Mucosa of descending colon (tissue), 3 donors: ENCODE measurements around the gene CALCOCO1. TPM values are rescaled to one million over a fixed set of nuclear protein-coding genes. Genes with fewer than 3 reads are reported as not detected.

ENCODE experiments used
- ATAC-seq: fragments of 200-7000 bp; cut with Tn5 transposase; one replicate; pipeline ENCODE4 v1.9.1; 2020; ENCODE audit warnings: mild to moderate bottlenecking, moderate library complexity
- DNase-seq, 3 donors: peaks; one replicate each; pipeline ENCODE4 v3.0.0-alpha.2; 2020
- H3K36me3 ChIP-seq: fragments of 200-600 bp; one replicate; pipeline ENCODE4 v1.8.0; 2021; ENCODE audit warnings: low read depth, mild to moderate bottlenecking
- H3K4me1 ChIP-seq: fragments of 200-600 bp; one replicate; pipeline ENCODE4 v1.8.0; 2021; ENCODE audit warnings: low read depth, mild to moderate bottlenecking
- H3K4me3 ChIP-seq: fragments of 200-600 bp; one replicate; pipeline ENCODE4 v1.8.0; 2021; ENCODE audit warnings: mild to moderate bottlenecking
- H3K9me3 ChIP-seq: fragments of 200-600 bp; one replicate; pipeline ENCODE4 v1.8.0; 2021; ENCODE audit warnings: mild to moderate bottlenecking
- intact Hi-C, 2 donors: fragments of 100-400 bp; cut with DNase I in 1 of 2; cut with micrococcal nuclease in 1 of 2; formaldehyde crosslinking; loops; one replicate each; pipeline versions ENCODE4 v1.11.0 to v1.11.1; 2022; cut with DNase I, micrococcal nuclease
- total RNA-seq, 3 donors: library from RNA; stranded (reverse); fragmentation: NEBNext Ultra II Directional in 2 of 3; extraction: Animal tissue kit (Norgen Biotek cat#: 25700) in 2 of 3; gene quantifications; one replicate each; pipeline versions ENCODE4 v1.2.1 to v1.2.4, GENCODE V29; 2021 to 2023
- TF ChIP-seq, protein P1 (sequence below): fragments of 200-600 bp; IDR thresholded peaks from one replicate; pipeline ENCODE4 v1.8.0; 2022; ENCODE audit warnings: antibody characterized with exemption, mild to moderate bottlenecking
- donor health status: DM: no; HTN: no; CAD: no; lungs with moderate emphysema.
- donor health status: DM: no; HTN: no; CAD: no.
- donor health status: DM: no; HTN: yes; CAD: no.

CALCOCO1 gene
- total RNA-seq, 3 donors from 2014 or later: 62.2 to 235 (median 119) TPM

DNA sequence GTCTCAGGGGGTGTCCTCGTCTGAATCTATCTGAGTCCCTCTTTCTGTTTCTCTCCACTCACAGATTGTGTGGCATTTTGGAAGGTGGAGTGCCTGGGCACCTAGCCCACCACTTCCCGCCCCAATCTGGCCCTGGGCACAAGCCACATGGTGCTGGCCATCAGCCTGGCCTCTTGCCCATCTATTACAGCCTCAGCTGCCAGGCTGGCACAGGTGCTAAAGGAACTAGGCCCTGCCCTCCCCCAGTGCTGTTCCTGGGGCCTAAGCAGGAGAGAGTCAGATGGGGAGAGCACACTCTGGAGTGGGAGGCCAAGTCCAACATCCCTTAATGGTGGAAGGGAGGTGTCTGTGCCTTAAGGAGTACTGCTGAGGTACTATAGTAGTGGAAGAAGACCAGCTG is 8.3 kb upstream of the CALCOCO1 start:
- ATAC-seq (peak; percentile 14), DNase-seq (no peak)
- TF ChIP-seq, protein P1, sequence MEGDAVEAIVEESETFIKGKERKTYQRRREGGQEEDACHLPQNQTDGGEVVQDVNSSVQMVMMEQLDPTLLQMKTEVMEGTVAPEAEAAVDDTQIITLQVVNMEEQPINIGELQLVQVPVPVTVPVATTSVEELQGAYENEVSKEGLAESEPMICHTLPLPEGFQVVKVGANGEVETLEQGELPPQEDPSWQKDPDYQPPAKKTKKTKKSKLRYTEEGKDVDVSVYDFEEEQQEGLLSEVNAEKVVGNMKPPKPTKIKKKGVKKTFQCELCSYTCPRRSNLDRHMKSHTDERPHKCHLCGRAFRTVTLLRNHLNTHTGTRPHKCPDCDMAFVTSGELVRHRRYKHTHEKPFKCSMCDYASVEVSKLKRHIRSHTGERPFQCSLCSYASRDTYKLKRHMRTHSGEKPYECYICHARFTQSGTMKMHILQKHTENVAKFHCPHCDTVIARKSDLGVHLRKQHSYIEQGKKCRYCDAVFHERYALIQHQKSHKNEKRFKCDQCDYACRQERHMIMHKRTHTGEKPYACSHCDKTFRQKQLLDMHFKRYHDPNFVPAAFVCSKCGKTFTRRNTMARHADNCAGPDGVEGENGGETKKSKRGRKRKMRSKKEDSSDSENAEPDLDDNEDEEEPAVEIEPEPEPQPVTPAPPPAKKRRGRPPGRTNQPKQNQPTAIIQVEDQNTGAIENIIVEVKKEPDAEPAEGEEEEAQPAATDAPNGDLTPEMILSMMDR: no peak
- Histone ChIP-seq H3K36me3 (no peaks in the 10 kb centered on the region), H3K4me3 (no peak overlapping the region), H3K9me3 (no peaks in the 10 kb centered on the region), H3K4me1 (peaks cover 6% of the 10 kb centered on the region)
- intact Hi-C loops: no loop called here

DNA sequence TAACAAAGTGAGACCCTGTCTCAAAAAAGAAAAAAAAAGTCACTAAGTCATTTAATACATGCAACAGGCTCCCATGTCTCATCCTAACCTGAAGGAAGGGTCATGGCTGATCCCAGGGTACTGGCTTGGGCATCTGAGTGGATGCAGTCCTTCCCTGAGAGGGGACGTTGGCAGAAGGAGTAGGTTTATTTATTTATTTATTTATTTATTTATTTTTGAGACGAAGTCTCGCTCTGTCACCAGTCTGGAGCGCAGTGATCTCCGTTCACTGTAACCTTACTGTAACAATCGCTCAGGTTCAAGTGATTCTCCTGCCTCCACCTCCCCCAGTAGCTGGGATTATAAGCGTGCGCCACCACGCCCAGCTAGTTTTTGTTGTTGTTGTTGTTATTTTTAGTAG is 7.2 kb upstream of the CALCOCO1 start:
- Histone ChIP-seq H3K4me3 (no peak overlapping the region), H3K36me3 (no peaks in the 10 kb centered on the region), H3K9me3 (no peaks in the 10 kb centered on the region), H3K4me1 (peaks cover 1% of the 10 kb centered on the region)
- TF ChIP-seq, protein P1: no peak
- no peak for ATAC-seq
- intact Hi-C loops: no loop called here
- DNase-seq: no peak

- H3K36me3 ChIP-seq: no peaks in the 10 kb centered on the region
- TF ChIP-seq, protein P1: no peak
- no peak for ATAC-seq
- DNase-seq: no peak
- intact Hi-C loops: no loop called here
- no peaks in the 10 kb centered on the region for H3K9me3 ChIP-seq
- H3K4me3 ChIP-seq: no peak overlapping the region
- no peaks in the 10 kb centered on the region for H3K4me1 ChIP-seq
Measured at GRCh38 chr12:53733807-53734200, 6.6 kb upstream of the CALCOCO1 start.

DNA sequence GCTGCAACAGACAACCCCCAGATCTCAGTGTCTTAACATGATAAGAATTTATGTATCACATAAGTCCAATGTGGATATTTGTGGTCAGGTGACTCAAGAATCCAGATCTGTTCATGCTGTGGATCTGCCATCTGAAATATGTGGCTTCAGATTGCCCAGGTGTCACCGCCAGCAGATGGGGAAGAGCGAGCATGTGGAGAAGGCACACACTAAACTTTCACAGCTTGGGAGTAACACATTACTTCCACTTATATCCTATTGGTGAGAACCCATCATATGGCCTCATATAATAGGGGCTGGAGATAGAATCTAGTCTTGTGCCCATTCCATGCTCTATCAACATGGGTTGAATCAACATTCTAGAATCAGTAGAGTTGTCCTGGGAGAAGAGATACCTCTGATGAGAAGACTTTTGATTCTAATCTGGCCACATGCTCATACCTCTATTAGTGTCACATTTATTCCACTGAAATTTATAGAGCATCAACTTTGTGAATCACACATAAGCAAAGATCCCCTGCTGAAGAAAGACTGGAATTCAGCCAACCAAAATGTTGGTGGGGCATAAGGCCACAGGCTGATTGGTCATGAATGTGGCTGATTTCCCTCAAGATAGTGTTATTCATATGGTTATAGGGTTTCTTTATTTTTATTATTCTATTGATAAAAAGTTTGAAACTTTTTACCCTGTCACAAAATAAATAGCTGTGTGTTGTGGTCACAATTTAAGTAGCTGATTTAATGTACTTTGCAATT is 6.0 kb upstream of the CALCOCO1 start:
- intact Hi-C loops: no loop called here
- Histone ChIP-seq H3K4me1 (no peaks in the 10 kb centered on the region), H3K4me3 (no peak overlapping the region), H3K36me3 (no peaks in the 10 kb centered on the region), H3K9me3 (no peaks in the 10 kb centered on the region)
- no peak for ATAC-seq
- no peak for DNase-seq
- TF ChIP-seq, protein P1: no peak

GRCh38 chr12:53729644-53730043 is 2.4 kb upstream of the CALCOCO1 start:
- Histone ChIP-seq H3K9me3 (no peaks in the 10 kb centered on the region), H3K4me1 (peaks cover 13% of the 10 kb centered on the region), H3K36me3 (no peaks in the 10 kb centered on the region), H3K4me3 (no peak overlapping the region)
- intact Hi-C loops: no loop called here
- DNase-seq: no peak
- TF ChIP-seq, protein P1: no peak
- ATAC-seq: no peak

- Histone ChIP-seq H3K4me3 (no peak overlapping the region), H3K36me3 (no peaks in the 10 kb centered on the region), H3K9me3 (no peaks in the 10 kb centered on the region), H3K4me1 (peaks cover 13% of the 10 kb centered on the region)
- ATAC-seq (no peak), DNase-seq (no peak)
- intact Hi-C loops: no loop called here
- TF ChIP-seq, protein P1: no peak
Measured at GRCh38 chr12:53728206-53728605, 954 bp upstream of the CALCOCO1 start.
